ENCODE data around the gene PLA2G3. TPM values are rescaled to one million over a fixed set of nuclear protein-coding genes. Genes with fewer than 3 reads are reported as not detected.

PLA2G3 gene
- total RNA-seq, 1 experiment from 2014 or later = not detected

DNA sequence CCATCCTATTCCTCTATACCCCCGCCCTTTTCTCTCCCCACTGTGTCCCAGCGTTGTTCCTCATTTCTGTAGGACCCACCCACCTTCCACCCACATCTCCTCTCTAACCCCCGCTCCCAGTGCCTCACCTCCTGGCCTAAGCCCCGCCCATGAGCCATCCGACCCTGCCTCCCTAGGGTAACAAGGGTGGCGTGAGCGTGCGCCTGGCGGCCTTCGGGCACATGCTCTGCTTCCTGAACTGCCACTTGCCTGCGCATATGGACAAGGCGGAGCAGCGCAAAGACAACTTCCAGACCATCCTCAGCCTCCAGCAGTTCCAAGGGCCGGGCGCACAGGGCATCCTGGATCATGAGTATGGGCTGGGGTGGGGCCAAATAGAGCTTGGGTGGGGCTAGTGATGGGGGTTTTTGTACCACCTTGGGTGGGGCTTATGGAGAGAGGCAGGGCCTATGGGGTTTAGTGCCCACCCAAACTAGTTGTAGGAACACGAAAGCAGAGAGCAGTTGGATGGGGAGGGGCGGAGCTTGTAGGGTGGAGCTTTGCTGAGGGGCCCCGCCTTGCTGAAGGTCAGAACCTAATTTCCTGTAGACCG, 13.0 kb downstream of the PLA2G3 start:
- Mint-ChIP-seq H3K36me3 (ENCODE audit: insufficient read depth, unreplicated experiment) (no peaks in the 10 kb centered on the region), H3K27me3 (ENCODE audit: insufficient read depth, unreplicated experiment) (no peaks in the 10 kb centered on the region), H3K9me3 (ENCODE audit: unreplicated experiment) (no peaks in the 10 kb centered on the region), H3K27ac (ENCODE audit: unreplicated experiment) (no peak overlapping the region), H3K4me1 (ENCODE audit: low read depth, unreplicated experiment) (peaks cover 2% of the 10 kb centered on the region), H3K4me3 (ENCODE audit: unreplicated experiment) (no peak overlapping the region)
- H3K9me3 ChIP-seq = no peaks in the 10 kb centered on the region
- DNase-seq = no peak
- intact Hi-C loops (cut with micrococcal nuclease; ENCODE audit: unreplicated experiment) = no loop called here
- peaks cover 5% of the 10 kb centered on the region for H3K4me1 ChIP-seq
- BruUV-seq (replicated peaks) = no TSS peak
- no peaks in the 10 kb centered on the region for H3K27me3 ChIP-seq (replicated peaks; ENCODE audit: control insufficient read depth, insufficient read depth, low read length)
- CTCF ChIA-PET = interaction anchor here (0.6 kb wide), 1 partner anchor 205 kb away, joined by 3 read pairs; no protein-coding TSS in a partner anchor
- no peak for TF ChIP-seq CTCF (IDR thresholded peaks at IDR 0.05; ENCODE audit: insufficient read depth in 1 of 2, low read depth in 1 of 2, low read length in 1 of 2, severe bottlenecking in 1 of 2, unreplicated experiment in 1 of 2)
- POLR2A ChIA-PET = no interaction called here
- no peak overlapping the region for H3K4me3 ChIP-seq (ENCODE audit: low read depth, low read length)
- H3K36me3 ChIP-seq (ENCODE audit: control insufficient read depth, insufficient read depth, low read length) = no peaks in the 10 kb centered on the region

DNA sequence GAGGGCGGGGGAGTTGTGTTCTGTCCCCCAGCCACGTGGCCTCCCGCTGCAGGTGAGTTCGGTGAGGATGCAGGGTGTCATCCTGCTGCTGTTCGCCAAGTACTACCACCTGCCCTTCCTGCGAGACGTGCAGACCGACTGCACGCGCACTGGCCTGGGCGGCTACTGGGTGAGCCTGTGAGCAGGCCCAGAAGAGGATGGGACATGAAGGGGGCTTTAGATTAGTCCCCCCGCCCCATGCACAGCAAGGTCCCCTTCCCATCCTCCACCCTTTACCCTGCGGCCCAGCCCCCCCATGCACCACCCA, 13.5 kb downstream of the PLA2G3 start:
- Histone ChIP-seq H3K4me3 (ENCODE audit: low read depth, low read length) (no peak overlapping the region), H3K9me3 (no peaks in the 10 kb centered on the region), H3K36me3 (ENCODE audit: control insufficient read depth, insufficient read depth, low read length) (no peaks in the 10 kb centered on the region), H3K4me1 (peaks cover 8% of the 10 kb centered on the region), H3K27me3 (replicated peaks; ENCODE audit: control insufficient read depth, insufficient read depth, low read length) (no peaks in the 10 kb centered on the region)
- no TSS peak for BruUV-seq (replicated peaks)
- Mint-ChIP-seq H3K9me3 (ENCODE audit: unreplicated experiment) (no peaks in the 10 kb centered on the region), H3K27ac (ENCODE audit: unreplicated experiment) (no peak overlapping the region), H3K4me3 (ENCODE audit: unreplicated experiment) (no peak overlapping the region), H3K27me3 (ENCODE audit: insufficient read depth, unreplicated experiment) (no peaks in the 10 kb centered on the region), H3K4me1 (ENCODE audit: low read depth, unreplicated experiment) (peaks cover 6% of the 10 kb centered on the region), H3K36me3 (ENCODE audit: insufficient read depth, unreplicated experiment) (no peaks in the 10 kb centered on the region)
- ChIA-PET CTCF (no interaction called here), POLR2A (no interaction called here)
- intact Hi-C loops (cut with micrococcal nuclease; ENCODE audit: unreplicated experiment) = no loop called here
- DNase-seq = no peak
- TF ChIP-seq CTCF (IDR thresholded peaks at IDR 0.05; ENCODE audit: insufficient read depth in 1 of 2, low read depth in 1 of 2, low read length in 1 of 2, severe bottlenecking in 1 of 2, unreplicated experiment in 1 of 2) = no peak

- BruUV-seq (replicated peaks) = no TSS peak
- POLR2A ChIA-PET = interaction anchor here (1.1 kb wide), 1 partner anchor 9 kb away, joined by 3 read pairs; no protein-coding TSS in a partner anchor
Measured at GRCh38 chr22:31126128-31126868, 14.0 kb downstream of the PLA2G3 start.

More at GRCh38 chr22:31126128-31126868, 14.0 kb downstream of the PLA2G3 start:
- H3K27ac Mint-ChIP-seq (ENCODE audit: unreplicated experiment) = no peak overlapping the region
- TF ChIP-seq CTCF (IDR thresholded peaks at IDR 0.05; ENCODE audit: insufficient read depth in 1 of 2, low read depth in 1 of 2, low read length in 1 of 2, severe bottlenecking in 1 of 2, unreplicated experiment in 1 of 2) = no peak
- peaks cover 8% of the 10 kb centered on the region for H3K4me1 ChIP-seq
- H3K4me1 Mint-ChIP-seq (ENCODE audit: low read depth, unreplicated experiment) = peaks cover 6% of the 10 kb centered on the region
- H3K27me3 Mint-ChIP-seq (ENCODE audit: insufficient read depth, unreplicated experiment) = no peaks in the 10 kb centered on the region
- CTCF ChIA-PET = no interaction called here
- intact Hi-C loops (cut with micrococcal nuclease; ENCODE audit: unreplicated experiment) = no loop called here
- H3K9me3 ChIP-seq = no peaks in the 10 kb centered on the region
- H3K36me3 ChIP-seq (ENCODE audit: control insufficient read depth, insufficient read depth, low read length) = no peaks in the 10 kb centered on the region
- H3K4me3 Mint-ChIP-seq (ENCODE audit: unreplicated experiment) = no peak overlapping the region
- no peaks in the 10 kb centered on the region for H3K36me3 Mint-ChIP-seq (ENCODE audit: insufficient read depth, unreplicated experiment)
- no peak for DNase-seq
- no peaks in the 10 kb centered on the region for H3K27me3 ChIP-seq (replicated peaks; ENCODE audit: control insufficient read depth, insufficient read depth, low read length)
- H3K9me3 Mint-ChIP-seq (ENCODE audit: unreplicated experiment) = no peaks in the 10 kb centered on the region
- H3K4me3 ChIP-seq (ENCODE audit: low read depth, low read length) = no peak overlapping the region

Measured in Caco-2 (cell line).